ENCODE measurements around the gene HAUS6.
"Not testable (repeated sequence)": the region's sequence is repeated elsewhere in the genome, so short reads cannot be mapped to it uniquely, and the experiment has no call there.

HAUS6 gene

GRCh38 chr9:19102631-19103345 lies at the start of gene HAUS6:
Gene HAUS6, minus strand, starts transcription at chr9:19102904. Its CDS starts 253 bp downstream, at chr9:19102651.
- peak; percentile 83 for DNase-seq (ENCODE audit: low read depth)

- not testable (repeated sequence) for DNase-seq (ENCODE audit: low read depth)
Observed at GRCh38 chr9:19152160-19152498, 49.4 kb upstream of the HAUS6 start.

GRCh38 chr9:19151425-19152159 lies 48.9 kb upstream of the HAUS6 start:
- no peak for DNase-seq (ENCODE audit: low read depth)

GRCh38 chr9:19149230-19149629 lies 46.5 kb upstream of the HAUS6 start:
- no peak for DNase-seq (ENCODE audit: low read depth)

- no peak for DNase-seq (ENCODE audit: low read depth)
Observed at GRCh38 chr9:19148187-19148586, 45.5 kb upstream of the HAUS6 start.

GRCh38 chr9:19146441-19147024 lies 43.8 kb upstream of the HAUS6 start:
- no peak for DNase-seq (ENCODE audit: low read depth)

- DNase-seq (ENCODE audit: low read depth): no peak
Observed at GRCh38 chr9:19145881-19146280, 43.2 kb upstream of the HAUS6 start.

- DNase-seq (ENCODE audit: low read depth): no peak
Observed at GRCh38 chr9:19140259-19140658, 37.6 kb upstream of the HAUS6 start.

GRCh38 chr9:19138084-19138483 lies 35.4 kb upstream of the HAUS6 start:
- DNase-seq (ENCODE audit: low read depth): no peak

- DNase-seq (ENCODE audit: low read depth): no peak
Observed at GRCh38 chr9:19137282-19137681, 34.6 kb upstream of the HAUS6 start.

GRCh38 chr9:19136129-19136528 lies 33.4 kb upstream of the HAUS6 start:
- DNase-seq (ENCODE audit: low read depth): no peak

- DNase-seq (ENCODE audit: low read depth): no peak
Observed at GRCh38 chr9:19133549-19134345, 31.0 kb upstream of the HAUS6 start.

GRCh38 chr9:19130436-19130835 lies 27.7 kb upstream of the HAUS6 start:
- DNase-seq (ENCODE audit: low read depth): no peak

GRCh38 chr9:19127871-19128500 lies 25.3 kb upstream of the HAUS6 start:
- no peak for DNase-seq (ENCODE audit: low read depth)

- DNase-seq (ENCODE audit: low read depth): no peak
Observed at GRCh38 chr9:19124430-19124793, 21.7 kb upstream of the HAUS6 start.

- DNase-seq (ENCODE audit: low read depth): no peak
Observed at GRCh38 chr9:19122490-19123042, 19.9 kb upstream of the HAUS6 start.

GRCh38 chr9:19120877-19121276 lies 18.2 kb upstream of the HAUS6 start:
- no peak for DNase-seq (ENCODE audit: low read depth)

- DNase-seq (ENCODE audit: low read depth): no peak
Observed at GRCh38 chr9:19119801-19120440, 17.2 kb upstream of the HAUS6 start.

GRCh38 chr9:19119246-19119645 lies 16.5 kb upstream of the HAUS6 start:
- no peak for DNase-seq (ENCODE audit: low read depth)

- no peak for DNase-seq (ENCODE audit: low read depth)
Observed at GRCh38 chr9:19117039-19117716, 14.5 kb upstream of the HAUS6 start.

Measured in HS-5 (cell line).